Loucy (cell line): Measurements from ENCODE around the gene CEP70.

Source experiments
- H2AFZ ChIP-seq: fragments of 200-600 bp; sonication (generic); 2 replicates; pipeline ENCODE4 v1.6.0; 2016; ENCODE audit warnings: antibody characterized with exemption, mild to moderate bottlenecking, low read length, moderate library complexity
- H3F3A ChIP-seq: fragments of 200-600 bp; 2 replicates; pipeline ENCODE4 v1.6.0; 2016; ENCODE audit warnings: antibody characterized with exemption, low read depth, mild to moderate bottlenecking
- H3K27me3 ChIP-seq: fragments of 200-600 bp; sonication (generic); 2 replicates; pipeline ENCODE4 v1.6.1; 2014; ENCODE audit warnings: low read length, mild to moderate bottlenecking; ENCODE audit not compliant: insufficient read depth, poor library complexity, severe bottlenecking
- H3K36me3 ChIP-seq: fragments of 200-600 bp; sonication (generic); 2 replicates; pipeline ENCODE4 v1.6.1; 2016; ENCODE audit warnings: low read length; ENCODE audit not compliant: insufficient read depth
- H3K4me1 ChIP-seq: fragments of 200-600 bp; sonication (generic); 2 replicates; pipeline ENCODE4 v1.5.1; 2014; ENCODE audit warnings: low read length, mild to moderate bottlenecking; ENCODE audit not compliant: insufficient read depth, poor library complexity, severe bottlenecking
- H3K4me2 ChIP-seq: fragments of 200-600 bp; sonication (generic); 2 replicates; pipeline ENCODE4 v1.6.0; 2014; ENCODE audit warnings: antibody characterized with exemption, low read length, low read depth, mild to moderate bottlenecking; ENCODE audit not compliant: poor library complexity, severe bottlenecking
- H3K4me3 ChIP-seq: fragments of 200-600 bp; sonication (generic); 2 replicates; pipeline ENCODE4 v1.5.1; 2014; ENCODE audit warnings: low read length, mild to moderate bottlenecking, mixed read lengths; ENCODE audit not compliant: poor library complexity, severe bottlenecking
- H3K79me2 ChIP-seq: fragments of 200-600 bp; sonication (generic); 2 replicates; pipeline ENCODE4 v1.6.1; 2014; ENCODE audit warnings: low read length; ENCODE audit not compliant: insufficient read depth
- H3K9ac ChIP-seq: fragments of 200-600 bp; sonication (generic); 2 replicates; pipeline ENCODE4 v1.6.0; 2014; ENCODE audit warnings: mild to moderate bottlenecking, low read depth, low read length, moderate library complexity; ENCODE audit not compliant: poor library complexity, severe bottlenecking
- H3K9me2 ChIP-seq: fragments of 200-600 bp; sonication (generic); replicated peaks from 2 replicates; pipeline ENCODE4 v1.6.1; 2016; ENCODE audit warnings: low read depth, low read length, mixed read lengths
- H3K9me3 ChIP-seq: fragments of 200-600 bp; sonication (generic); 2 replicates; pipeline ENCODE4 v1.6.1; 2014; ENCODE audit warnings: mild to moderate bottlenecking, antibody characterized with exemption, low read length, low read depth; ENCODE audit not compliant: insufficient read depth
- H4K20me1 ChIP-seq: fragments of 200-600 bp; sonication (generic); 2 replicates; pipeline ENCODE4 v1.6.0; 2014; ENCODE audit warnings: antibody characterized with exemption, low read length, mild to moderate bottlenecking; ENCODE audit not compliant: insufficient read depth, poor library complexity, severe bottlenecking
- CTCF ChIP-seq: fragments of 200-600 bp; sonication (generic); conservative IDR thresholded peaks from 2 replicates; pipeline ENCODE4 v1.5.1; 2014; ENCODE audit warnings: mild to moderate bottlenecking, antibody characterized with exemption, low read length
- EZH2phosphoT487 ChIP-seq: fragments of 200-600 bp; IDR thresholded peaks from 2 replicates; pipeline ENCODE4 v1.6.1; 2018; ENCODE audit warnings: antibody characterized with exemption, mild to moderate bottlenecking, moderate library complexity, borderline replicate concordance

The CEP70 gene

GRCh38 chr3:138452436-138452835, 141.6 kb downstream of the CEP70 start:
- TF ChIP-seq EZH2phosphoT487 (no peak), CTCF (no peak)
- no peak overlapping the region for H3K4me3 ChIP-seq
- H3F3A ChIP-seq: no peaks in the 10 kb centered on the region
- H3K36me3 ChIP-seq: no peaks in the 10 kb centered on the region
- no peaks in the 10 kb centered on the region for H3K4me1 ChIP-seq
- no peaks in the 10 kb centered on the region for H3K79me2 ChIP-seq
- no peaks in the 10 kb centered on the region for H3K9me3 ChIP-seq
- H3K27me3 ChIP-seq: no peaks in the 10 kb centered on the region
- no peak overlapping the region for H3K4me2 ChIP-seq
- H4K20me1 ChIP-seq: no peaks in the 10 kb centered on the region
- no peak overlapping the region for H2AFZ ChIP-seq
- no peaks in the 10 kb centered on the region for H3K9me2 ChIP-seq
- H3K9ac ChIP-seq: no peak overlapping the region

GRCh38 chr3:138451595-138452162, 142.4 kb downstream of the CEP70 start:
- no peaks in the 10 kb centered on the region for H3K9me2 ChIP-seq

GRCh38 chr3:138450704-138451424, 143.2 kb downstream of the CEP70 start:
- H3K4me3 ChIP-seq: no peak overlapping the region
- H4K20me1 ChIP-seq: no peaks in the 10 kb centered on the region
- H3K9me2 ChIP-seq: no peaks in the 10 kb centered on the region
- H3K4me1 ChIP-seq: no peaks in the 10 kb centered on the region
- no peaks in the 10 kb centered on the region for H3K27me3 ChIP-seq
- H3K9ac ChIP-seq: no peak overlapping the region
- H2AFZ ChIP-seq: no peak overlapping the region
- H3F3A ChIP-seq: no peaks in the 10 kb centered on the region
- H3K4me2 ChIP-seq: no peak overlapping the region
- H3K79me2 ChIP-seq: no peaks in the 10 kb centered on the region
- H3K9me3 ChIP-seq: no peaks in the 10 kb centered on the region
- H3K36me3 ChIP-seq: no peaks in the 10 kb centered on the region
- no peak for TF ChIP-seq CTCF
- no peak for TF ChIP-seq EZH2phosphoT487

More at GRCh38 chr3:138451595-138452162, 142.4 kb downstream of the CEP70 start:
- H3K36me3 ChIP-seq: no peaks in the 10 kb centered on the region
- no peaks in the 10 kb centered on the region for H4K20me1 ChIP-seq
- H3K4me2 ChIP-seq: no peak overlapping the region
- H3K79me2 ChIP-seq: no peaks in the 10 kb centered on the region
- H3K27me3 ChIP-seq: no peaks in the 10 kb centered on the region
- H3F3A ChIP-seq: no peaks in the 10 kb centered on the region
- no peak overlapping the region for H3K9ac ChIP-seq
- no peak overlapping the region for H2AFZ ChIP-seq
- no peaks in the 10 kb centered on the region for H3K9me3 ChIP-seq
- H3K4me3 ChIP-seq: no peak overlapping the region
- no peaks in the 10 kb centered on the region for H3K4me1 ChIP-seq
- TF ChIP-seq EZH2phosphoT487 (no peak), CTCF (no peak)
